Small intestine (tissue), 7 donors: ENCODE data around the gene INTS14. TPM values are rescaled to one million over a fixed set of nuclear protein-coding genes. Genes with fewer than 3 reads are reported as not detected.
"Not testable (repeated sequence)": the region's sequence is repeated elsewhere in the genome, so short reads cannot be mapped to it uniquely, and the experiment has no call there.

Experiments used
- DNase-seq, 2 donors: peaks; one replicate each; pipeline versions ENCODE4 v3.0.0 to v3.0.0-alpha.2; 2013
- FAIRE-seq: peaks from 2 replicates; lab custom pipeline; 2012; peaks lifted over from hg19 to GRCh38; lab: Jason Lieb, UNC
- H3K27ac ChIP-seq, 3 donors: one replicate each; pipeline ENCODE4 v1.5.1; 2013; ENCODE audit warnings: low read length in 2 of 3, mild to moderate bottlenecking in 2 of 3, control low read depth in 1 of 3, inconsistent platforms in 1 of 3, low read depth in 1 of 3, moderate library complexity in 1 of 3
- H3K27me3 ChIP-seq, 3 donors: one replicate each; pipeline ENCODE4 v1.6.1; 2013; ENCODE audit warnings: low read length in 3 of 3, inconsistent platforms in 1 of 3; ENCODE audit not compliant: control insufficient read depth in 3 of 3, insufficient read depth in 3 of 3
- H3K36me3 ChIP-seq, 3 donors: one replicate each; pipeline ENCODE4 v1.6.1; 2013; ENCODE audit warnings: low read length in 3 of 3, inconsistent platforms in 1 of 3, low read depth in 1 of 3, mild to moderate bottlenecking in 1 of 3, moderate library complexity in 1 of 3; ENCODE audit not compliant: control insufficient read depth in 3 of 3, insufficient read depth in 2 of 3
- H3K4me1 ChIP-seq, 3 donors: one replicate each; pipeline ENCODE4 v1.6.1; 2013; ENCODE audit warnings: low read length in 2 of 3, inconsistent platforms in 1 of 3, low read depth in 1 of 3, mild to moderate bottlenecking in 1 of 3, moderate library complexity in 1 of 3; ENCODE audit not compliant: control insufficient read depth in 3 of 3, insufficient read depth in 2 of 3
- H3K4me3 ChIP-seq, 3 donors: one replicate each; pipeline ENCODE4 v1.5.1; 2013; ENCODE audit warnings: low read length in 3 of 3, control low read depth in 1 of 3, inconsistent platforms in 1 of 3, low read depth in 1 of 3, mild to moderate bottlenecking in 1 of 3, moderate library complexity in 1 of 3
- H3K9me3 ChIP-seq, 2 donors: one replicate each; pipeline ENCODE4 v1.6.1; 2013; ENCODE audit warnings: low read depth in 1 of 2, low read length in 1 of 2; ENCODE audit not compliant: control insufficient read depth in 2 of 2, insufficient read depth in 1 of 2
- WGBS, 3 donors: extraction: QIAGEN DNeasy Blood & Tissue Kit; methylation state at CpG; one replicate each; pipeline ENCODE4 v1.1.7; 2013; 5-methylcytosine and 5-hydroxymethylcytosine counted together
- polyA plus RNA-seq, 4 donors: library from polyadenylated mRNA; stranded (reverse) in 3 of 4; unstranded in 1 of 4; fragments of 200-250 nt in 3 of 4; fragments of 120-200 nt in 1 of 4; gene quantifications; one replicate each; pipeline versions ENCODE4 v1.2.1 to v1.2.3, GENCODE V29; 2013
- donor health status: healthy with polysubstance abuse.
- donor health status: control.
- donor health status: control.
- donor health status: Bipolar disorder and iron deficiency.
- donor health status: healthy.

The INTS14 gene
- polyA plus RNA-seq, 4 donors = 18.4 to 45.3 (median 25.4) TPM

DNA sequence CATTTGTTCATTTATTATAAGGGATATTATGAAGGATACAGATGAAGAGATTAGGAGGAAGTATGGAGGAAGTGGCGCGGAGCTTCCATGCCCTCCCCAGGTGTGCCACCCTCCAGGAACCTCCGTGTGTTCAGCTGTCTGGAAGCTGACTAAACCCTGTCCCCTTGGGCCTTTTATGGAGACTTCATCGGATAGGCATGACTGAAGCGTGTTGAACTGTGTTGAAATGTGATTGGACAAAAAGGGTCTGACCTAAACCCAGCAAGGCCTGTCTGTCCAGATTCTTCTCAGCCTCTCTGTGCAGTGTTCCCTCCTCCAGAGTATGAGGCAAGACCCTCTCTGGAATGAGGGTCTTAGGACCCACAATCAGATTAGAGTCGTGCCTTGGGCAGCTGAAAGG, 49.0 kb downstream of the INTS14 start:
- peaks cover 2 to 41% (median 4%) of the 10 kb centered on the region in 3 donors for H3K36me3 ChIP-seq
- WGBS, 3 donors = 93 to 96% (median 96%) methylated on average over 6 of the region's 6 CpGs

DNA sequence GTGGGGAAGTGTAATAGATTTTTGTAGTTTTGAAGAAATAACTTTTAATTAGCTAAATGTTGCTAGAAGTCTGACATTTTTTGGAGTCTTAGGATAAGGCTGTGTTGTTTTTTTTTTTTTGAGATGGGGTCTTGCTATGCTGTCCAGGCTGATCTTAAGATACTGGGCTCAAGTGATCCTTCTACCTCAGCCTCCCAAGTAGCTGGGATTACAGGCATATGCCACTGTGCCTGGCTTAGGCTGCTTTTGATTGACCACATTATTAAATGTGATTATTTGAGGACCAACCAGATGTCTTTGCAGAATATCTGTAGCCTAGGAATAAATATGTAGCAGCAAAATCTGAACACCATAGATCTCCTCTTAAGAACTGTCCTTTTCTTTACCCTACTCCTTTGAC, 51.0 kb downstream of the INTS14 start:
- Histone ChIP-seq H3K36me3 (peaks cover 2 to 34% (median 6%) of the 10 kb centered on the region in 3 donors), H3K27ac (no peak overlapping the region), H3K9me3 (no peaks in the 10 kb centered on the region), H3K4me3 (no peak overlapping the region), H3K4me1 (no peaks in the 10 kb centered on the region), H3K27me3 (no peaks in the 10 kb centered on the region)
- FAIRE-seq = no peak
- no peak for DNase-seq

More for the DNA sequence above, 49.0 kb downstream of the INTS14 start:
- H3K27ac ChIP-seq = no peak overlapping the region
- no peak overlapping the region for H3K4me3 ChIP-seq
- no peaks in the 10 kb centered on the region for H3K27me3 ChIP-seq
- peaks cover 0 to 6% of the 10 kb centered on the region in 2 donors for H3K9me3 ChIP-seq
- H3K4me1 ChIP-seq = no peaks in the 10 kb centered on the region
- DNase-seq (no peak), FAIRE-seq (no peak)

DNA sequence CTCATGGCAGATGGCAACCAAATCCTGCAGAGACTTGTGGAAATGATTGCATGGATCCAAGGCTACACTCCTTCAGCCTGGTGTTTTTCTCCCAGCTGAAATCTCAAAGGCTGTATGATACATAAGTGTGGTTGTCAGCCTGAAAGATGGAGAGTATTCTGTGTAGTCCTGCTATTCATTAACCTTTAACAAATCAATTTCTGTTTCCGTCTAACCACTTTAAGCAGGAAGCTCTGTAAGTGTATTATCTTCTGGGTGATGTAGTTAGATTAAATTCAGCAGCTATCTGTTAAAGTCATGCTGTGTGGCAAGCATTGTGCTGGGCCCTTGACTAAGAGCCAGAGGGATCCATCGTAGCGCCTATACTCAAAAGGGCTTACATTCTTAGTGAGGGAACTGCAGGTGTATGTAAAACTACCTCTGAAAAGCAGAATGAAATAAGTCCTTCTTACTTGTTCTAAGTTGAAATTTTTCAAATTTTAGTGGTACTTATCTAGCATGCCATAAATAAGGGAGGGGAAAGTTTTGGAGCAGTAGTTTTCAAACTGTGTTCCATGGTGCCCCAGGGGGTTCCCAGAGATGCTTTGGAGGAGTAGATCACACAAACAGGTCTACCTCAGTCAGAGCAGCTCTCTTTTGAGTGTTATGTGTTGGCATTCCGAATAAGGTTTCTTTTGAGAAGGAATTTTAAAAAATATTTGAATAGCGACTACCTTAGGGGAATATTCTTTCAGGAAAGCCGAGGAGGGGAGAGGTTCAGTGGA, 51.8 kb downstream of the INTS14 start:
- Histone ChIP-seq H3K4me1 (no peaks in the 10 kb centered on the region), H3K9me3 (no peaks in the 10 kb centered on the region), H3K36me3 (peaks cover 2 to 32% (median 2%) of the 10 kb centered on the region in 3 donors), H3K27ac (no peak overlapping the region), H3K4me3 (no peak overlapping the region), H3K27me3 (no peaks in the 10 kb centered on the region)
- no peak for DNase-seq
- no peak for FAIRE-seq
- WGBS, 3 donors = 95 to 96% (median 95%) methylated on average over 6 of the region's 6 CpGs

DNA sequence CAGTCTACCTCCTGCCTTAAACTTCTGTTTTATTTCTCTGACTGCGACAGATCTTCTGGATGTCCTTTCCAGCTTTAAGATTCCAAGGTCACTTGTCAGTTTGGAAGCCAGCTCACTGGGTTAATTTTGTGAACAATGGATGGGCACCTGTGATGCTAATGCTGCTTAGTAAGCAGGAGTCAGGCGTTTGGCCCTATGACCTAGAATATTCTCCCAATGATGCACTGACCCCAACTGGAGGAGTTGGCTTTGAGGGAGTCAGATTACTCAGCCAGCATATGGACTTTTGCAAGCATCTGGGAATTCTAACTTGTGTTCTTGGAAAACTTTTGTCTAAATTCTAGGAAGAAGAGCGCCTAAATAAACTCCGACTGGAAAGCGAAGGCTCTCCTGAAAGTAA, 52.6 kb downstream of the INTS14 start:
- H3K27me3 ChIP-seq = no peaks in the 10 kb centered on the region
- FAIRE-seq (no peak), DNase-seq (no peak)
- WGBS, 3 donors = 90 to 95% (median 93%) methylated on average over 5 of the region's 5 CpGs
- H3K36me3 ChIP-seq = peaks cover 2 to 28% (median 2%) of the 10 kb centered on the region in 3 donors
- H3K4me1 ChIP-seq = no peaks in the 10 kb centered on the region
- no peak overlapping the region for H3K27ac ChIP-seq
- H3K4me3 ChIP-seq = no peak overlapping the region
- H3K9me3 ChIP-seq = no peaks in the 10 kb centered on the region

DNA sequence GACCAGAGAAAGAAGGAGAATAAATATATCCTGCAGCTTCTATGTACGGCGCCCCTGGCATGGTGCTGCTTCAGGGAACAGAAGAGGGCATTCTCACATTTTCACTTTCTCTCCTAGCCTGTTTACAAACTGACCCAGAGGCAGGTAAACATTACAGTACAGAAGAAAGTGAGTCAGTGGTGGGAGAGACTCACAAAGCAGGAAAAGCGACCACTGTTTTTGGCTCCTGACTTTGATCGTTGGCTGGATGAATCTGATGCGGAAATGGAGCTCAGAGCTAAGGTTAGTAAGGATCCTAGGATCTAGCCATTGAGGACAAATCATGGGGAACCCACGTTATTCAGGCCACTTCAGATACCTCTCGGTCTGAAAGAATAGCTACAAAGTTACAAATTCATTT, 54.3 kb downstream of the INTS14 start:
- 95 to 97% (median 97%) methylated on average over 7 of the region's 7 CpGs for WGBS, 3 donors
- no peaks in the 10 kb centered on the region for H3K27me3 ChIP-seq
- DNase-seq (no peak), FAIRE-seq (no peak)
- H3K9me3 ChIP-seq = no peaks in the 10 kb centered on the region
- no peak overlapping the region for H3K4me3 ChIP-seq
- H3K36me3 ChIP-seq = peaks cover 2 to 22% (median 2%) of the 10 kb centered on the region in 3 donors
- no peaks in the 10 kb centered on the region for H3K4me1 ChIP-seq
- no peak overlapping the region for H3K27ac ChIP-seq

DNA sequence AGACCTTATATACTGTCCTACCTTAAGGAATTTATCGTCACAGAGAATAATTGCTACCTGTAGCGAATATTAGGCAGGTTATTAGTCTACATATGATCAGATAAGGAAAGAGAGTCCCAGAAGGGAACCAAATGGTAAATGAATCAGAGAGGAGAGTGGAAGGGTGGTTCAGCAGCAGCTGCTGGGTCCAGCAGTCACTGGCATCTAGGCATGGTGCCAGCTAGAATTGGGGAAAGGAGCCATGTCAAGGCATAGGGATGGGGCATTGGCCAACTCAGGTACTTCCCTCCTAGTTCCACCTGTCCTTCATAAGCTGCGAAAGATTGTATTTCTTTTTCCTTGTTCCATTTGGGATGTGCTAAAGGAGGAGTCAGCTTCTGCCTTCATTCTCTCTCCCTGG, 57.2 kb downstream of the INTS14 start:
- Histone ChIP-seq H3K27ac (no peak overlapping the region), H3K4me3 (no peak overlapping the region), H3K4me1 (peaks cover 0 to 4% (median 3%) of the 10 kb centered on the region in 3 donors), H3K36me3 (peaks cover 2 to 12% (median 4%) of the 10 kb centered on the region in 3 donors), H3K9me3 (no peaks in the 10 kb centered on the region), H3K27me3 (no peaks in the 10 kb centered on the region)
- FAIRE-seq = no peak
- 88 to 96% (median 93%) methylated on average over 3 of the region's 3 CpGs for WGBS, 3 donors
- DNase-seq = no peak

DNA sequence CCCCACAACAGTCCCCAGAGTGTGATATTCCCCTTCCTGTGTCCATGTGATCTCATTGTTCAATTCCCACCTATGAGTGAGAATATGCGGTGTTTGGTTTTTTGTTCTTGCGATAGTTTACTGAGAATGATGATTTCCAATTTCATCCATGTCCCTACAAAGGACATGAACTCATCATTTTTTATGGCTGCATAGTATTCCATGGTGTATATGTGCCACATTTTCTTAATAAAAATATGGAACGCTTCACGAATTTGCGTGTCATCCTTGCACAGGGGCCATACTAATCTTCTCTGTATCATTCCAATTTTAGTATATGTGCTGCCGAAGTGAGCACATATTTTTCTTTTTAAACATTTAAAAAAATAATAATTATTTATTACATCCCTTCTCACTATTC, 58.1 kb downstream of the INTS14 start:
- 97 to 98% (median 97%) methylated on average over 4 of the region's 6 CpGs for WGBS, 3 donors
- FAIRE-seq = not testable (repeated sequence)
- peaks cover 2 to 12% (median 4%) of the 10 kb centered on the region in 3 donors for H3K36me3 ChIP-seq

DNA sequence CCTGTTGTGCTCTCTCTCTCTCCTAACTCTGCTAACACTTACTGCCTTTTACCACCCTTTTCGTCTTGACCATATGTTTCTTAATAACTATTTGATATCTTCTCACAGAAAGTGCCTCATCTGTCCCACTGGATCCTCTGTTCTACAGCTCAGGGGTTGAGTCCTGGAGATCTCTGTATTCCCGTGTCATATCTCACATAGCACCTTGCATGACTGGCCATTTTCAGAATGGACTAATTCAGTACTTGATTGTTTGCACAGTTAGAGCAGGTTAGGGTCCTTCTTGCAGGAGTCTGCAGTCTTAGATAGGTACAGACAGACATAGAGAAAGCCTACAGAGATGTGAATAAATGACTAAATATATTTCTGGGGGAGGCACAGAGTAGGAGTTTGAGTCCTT, 59.7 kb downstream of the INTS14 start:
- no peak for DNase-seq
- Histone ChIP-seq H3K4me1 (peaks cover 0 to 4% (median 3%) of the 10 kb centered on the region in 3 donors), H3K9me3 (no peaks in the 10 kb centered on the region), H3K27me3 (no peaks in the 10 kb centered on the region), H3K27ac (no peak overlapping the region), H3K36me3 (peaks cover 0 to 4% (median 2%) of the 10 kb centered on the region in 3 donors), H3K4me3 (no peak overlapping the region)
- FAIRE-seq = no peak
- whole genome bisulfite sequencing, 3 donors = 51 to 70% (median 64%) methylated on average over 2 of the region's 2 CpGs

More for the DNA sequence above, 58.1 kb downstream of the INTS14 start:
- H3K4me3 ChIP-seq, DNase-seq, H3K27me3 ChIP-seq, H3K27ac ChIP-seq, H3K9me3 ChIP-seq, H3K4me1 ChIP-seq: not testable (repeated sequence)
